LNCAP (cell line): ENCODE measurements around the gene PNMT.

Experiments
- CTCF ChIP-seq: fragments of 450-650 bp; IDR thresholded peaks from 2 replicates; pipeline ENCODE4 v1.5.1; 2017; ENCODE audit warnings: mild to moderate bottlenecking

Gene PNMT, protein sequence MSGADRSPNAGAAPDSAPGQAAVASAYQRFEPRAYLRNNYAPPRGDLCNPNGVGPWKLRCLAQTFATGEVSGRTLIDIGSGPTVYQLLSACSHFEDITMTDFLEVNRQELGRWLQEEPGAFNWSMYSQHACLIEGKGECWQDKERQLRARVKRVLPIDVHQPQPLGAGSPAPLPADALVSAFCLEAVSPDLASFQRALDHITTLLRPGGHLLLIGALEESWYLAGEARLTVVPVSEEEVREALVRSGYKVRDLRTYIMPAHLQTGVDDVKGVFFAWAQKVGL

DNA sequence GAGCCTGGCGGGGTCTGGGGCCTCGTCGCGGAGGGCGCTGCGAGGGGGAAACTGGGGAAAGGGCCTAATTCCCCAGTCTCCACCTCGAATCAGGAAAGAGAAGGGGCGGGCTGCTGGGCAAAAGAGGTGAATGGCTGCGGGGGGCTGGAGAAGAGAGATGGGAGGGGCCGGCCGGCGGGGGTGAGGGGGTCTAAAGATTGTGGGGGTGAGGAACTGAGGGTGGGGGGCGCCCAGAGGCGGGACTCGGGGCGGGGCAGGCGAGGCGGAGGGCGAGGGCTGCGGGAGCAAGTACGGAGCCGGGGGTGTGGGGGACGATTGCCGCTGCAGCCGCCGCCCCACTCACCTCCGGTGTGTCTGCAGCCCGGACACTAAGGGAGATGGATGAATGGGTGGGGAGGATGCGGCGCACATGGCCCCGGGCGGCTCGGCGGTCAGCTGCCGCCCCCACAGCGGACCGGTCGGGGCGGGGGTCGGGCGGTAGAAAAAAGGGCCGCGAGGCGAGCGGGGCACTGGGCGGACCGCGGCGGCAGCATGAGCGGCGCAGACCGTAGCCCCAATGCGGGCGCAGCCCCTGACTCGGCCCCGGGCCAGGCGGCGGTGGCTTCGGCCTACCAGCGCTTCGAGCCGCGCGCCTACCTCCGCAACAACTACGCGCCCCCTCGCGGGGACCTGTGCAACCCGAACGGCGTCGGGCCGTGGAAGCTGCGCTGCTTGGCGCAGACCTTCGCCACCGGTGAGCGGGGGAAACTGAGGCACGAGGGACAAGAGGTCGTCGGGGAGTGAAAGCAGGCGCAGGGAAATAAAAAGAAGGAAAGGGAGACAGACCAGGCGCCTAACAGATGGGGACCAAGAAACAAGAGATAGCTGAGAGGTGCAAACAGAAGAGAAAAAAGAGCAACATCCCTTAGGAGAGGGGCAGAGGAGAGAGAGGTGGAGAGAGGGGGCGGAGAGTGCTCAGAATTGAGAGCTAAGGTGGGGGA, at the start of gene PNMT:
PNMT (plus strand) TSS at position 509 of the 980 bp plus-strand sequence; CDS start at position 532, 23 bp downstream.
- TF ChIP-seq CTCF: peak; percentile 37; the same call in 1 of the 2 replicates

DNA sequence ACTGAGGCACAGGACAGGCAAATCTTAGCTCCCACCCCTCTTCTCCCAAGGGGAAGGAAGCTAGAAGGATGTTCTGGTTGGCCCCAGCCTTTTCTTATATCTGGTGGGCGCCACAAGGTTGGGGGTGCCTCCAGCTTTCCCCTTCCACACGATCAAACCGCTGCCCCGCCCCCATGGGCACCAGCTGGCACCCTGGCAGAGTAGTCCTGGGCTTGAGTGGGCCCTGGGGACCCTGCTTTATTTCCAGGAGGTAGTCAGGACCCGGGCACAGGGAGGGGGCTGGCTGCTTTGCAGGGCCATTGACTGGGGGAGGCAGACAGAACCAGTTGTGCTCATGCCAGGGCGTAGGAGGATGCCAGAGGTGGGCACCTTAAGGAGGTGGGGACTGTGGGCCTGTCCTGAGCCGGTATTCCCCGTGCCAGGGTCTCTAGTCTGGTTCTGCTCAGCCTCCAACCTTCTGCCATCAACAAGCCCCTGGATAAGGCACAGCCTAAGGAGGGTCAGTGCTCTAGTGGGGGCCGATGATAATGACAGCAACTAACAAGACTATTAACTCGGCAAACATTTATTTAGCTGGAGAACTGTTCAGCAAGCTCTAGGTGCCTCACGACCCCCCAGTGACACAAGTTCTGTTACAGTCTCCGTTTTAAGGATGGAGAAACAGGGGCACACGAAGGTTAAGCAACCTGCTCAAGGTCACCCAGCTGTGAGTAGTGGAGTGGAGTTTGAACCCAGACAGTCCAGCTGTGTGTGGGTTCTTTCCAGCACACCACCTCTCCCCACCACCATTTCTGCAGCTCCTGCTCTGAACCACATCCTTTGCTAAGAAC, 49.1 kb upstream of the PNMT start:
- no peak for TF ChIP-seq CTCF

DNA sequence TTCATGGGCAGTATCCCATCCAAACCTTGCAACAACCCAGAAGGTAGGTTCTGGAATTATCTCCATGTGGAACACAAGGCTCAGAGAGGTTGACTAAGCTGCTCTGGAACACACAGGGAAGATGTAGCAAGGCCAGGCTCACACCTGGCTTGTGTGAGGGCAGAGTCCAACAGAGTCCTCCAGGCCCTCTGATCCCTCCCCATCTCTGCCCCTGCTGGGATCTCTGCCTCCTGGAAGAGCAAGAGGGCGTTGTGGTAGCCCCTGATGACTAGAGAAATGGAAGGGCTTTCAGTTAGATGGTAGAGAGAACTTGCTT, 48.5 kb upstream of the PNMT start:
- TF ChIP-seq CTCF: no peak

DNA sequence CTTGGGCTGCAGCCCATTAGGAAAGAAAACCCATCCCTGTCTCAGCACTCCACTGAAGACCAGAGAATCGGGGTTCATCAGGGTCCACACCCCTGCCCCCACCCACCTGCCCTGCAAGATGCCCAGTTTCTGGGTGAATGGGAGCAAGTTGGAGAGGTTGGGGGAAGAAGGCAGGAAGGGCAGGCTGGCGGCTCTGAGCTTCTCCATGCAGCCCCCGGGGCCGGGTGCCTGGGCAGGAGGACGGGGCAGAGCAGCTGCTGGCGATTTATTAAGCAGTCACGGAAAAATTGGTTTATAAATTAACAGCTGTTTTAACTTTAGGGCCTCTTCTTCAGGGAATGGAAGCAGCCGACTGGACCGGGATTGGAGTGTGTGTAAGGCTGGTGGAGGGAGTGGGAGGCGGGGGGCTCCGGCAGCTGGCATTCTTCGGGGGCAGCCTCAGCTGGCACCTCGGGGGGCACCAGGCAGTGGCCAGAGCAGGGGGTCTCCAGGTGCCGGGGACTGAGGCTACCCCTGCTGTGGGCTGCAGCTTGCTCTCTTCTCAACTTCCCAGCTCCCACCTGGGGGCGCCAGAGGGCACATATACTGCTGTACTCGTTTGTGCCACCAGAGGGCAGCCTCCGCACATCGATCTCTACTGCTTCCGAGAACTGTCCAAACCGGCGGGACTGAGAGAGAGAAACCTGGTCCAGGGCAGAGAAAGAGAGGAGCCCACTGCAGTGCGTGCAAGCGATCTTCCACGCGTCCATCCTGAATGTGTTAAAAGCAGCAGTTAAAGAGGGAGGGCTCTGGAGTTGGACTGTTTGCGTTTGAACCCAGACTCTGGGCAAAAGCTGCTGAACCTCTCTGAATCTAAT, 46.5 kb upstream of the PNMT start:
- peak; percentile 100 for TF ChIP-seq CTCF

GRCh38 chr17:39622380-39623006, 45.8 kb upstream of the PNMT start:
- TF ChIP-seq CTCF: no peak

GRCh38 chr17:39623356-39623950, 44.8 kb upstream of the PNMT start:
- peak; percentile 89 for TF ChIP-seq CTCF
